Measurements from ENCODE around the gene COL18A1. TPM values are rescaled to one million over a fixed set of nuclear protein-coding genes. Genes with fewer than 3 reads are reported as not detected.

Gene COL18A1
- total and polyA plus RNA-seq, 2 of the 8 experiments (the other 6 are each of a cell fraction or from before 2014, with no cell fraction given) = 145 to 201 TPM

DNA sequence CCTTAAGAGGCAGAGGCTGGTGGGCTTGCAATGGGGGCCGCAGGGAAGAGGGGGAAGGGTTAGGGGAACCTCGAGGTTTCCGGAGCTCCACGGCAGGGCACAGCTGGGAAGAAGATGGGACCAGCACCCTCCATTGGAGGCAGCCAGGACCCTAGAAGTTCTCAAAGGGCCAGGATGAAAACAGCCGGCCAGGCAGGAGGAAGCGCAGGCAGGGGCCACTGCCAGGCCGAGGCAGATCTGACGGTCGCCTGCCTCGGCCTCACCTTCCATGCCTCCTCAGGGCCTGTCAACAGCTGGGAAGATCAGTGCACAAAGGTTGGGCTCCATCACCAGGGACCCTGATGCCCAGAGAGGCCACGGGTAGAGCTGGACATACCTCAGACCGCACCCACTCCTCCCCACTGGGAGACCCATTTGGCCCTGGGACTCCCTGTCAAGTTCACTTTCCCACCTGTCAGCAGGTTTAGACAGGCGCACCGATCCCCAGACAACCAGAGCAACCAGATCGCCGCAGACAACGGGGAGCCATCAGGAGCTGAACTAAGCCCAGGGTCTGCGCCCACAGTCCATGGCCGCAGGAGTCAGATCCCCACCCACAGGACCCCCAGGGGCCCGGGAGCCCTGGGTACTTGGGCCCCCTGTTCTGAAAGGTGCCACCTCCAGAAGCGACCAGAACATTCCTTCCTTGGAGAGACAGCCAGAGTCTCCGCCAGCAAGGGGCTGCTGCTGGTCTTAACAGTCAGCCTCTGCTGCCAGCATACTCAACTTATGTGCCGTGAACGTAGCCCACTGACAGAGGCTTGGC is 135.0 kb downstream of the COL18A1 start (continued):
- TF ChIP-seq ZNF274 (IDR thresholded peaks at IDR 0.05; ENCODE audit: borderline replicate concordance, extremely low read depth, low read length) (no peak), CEBPB (IDR thresholded peaks at IDR 0.05; ENCODE audit: low read depth, low read length) (no peak)

Measured in H1 (cell line).